ENCODE data around the gene ACE. TPM values are rescaled to one million over a fixed set of nuclear protein-coding genes. Genes with fewer than 3 reads are reported as not detected.
A peak's percentile ranks its signal among the peaks of the same experiment; 100 is the strongest.

ACE gene
- total RNA-seq, 1 donor from 2014 or later: 25.7 TPM

GRCh38 chr17:63474586-63475460, 2.0 kb upstream of the ACE start:
- DNase-seq (ENCODE audit: low read depth in 2 of 2): peak in 1 of 2 donors; percentile 74

- DNase-seq (ENCODE audit: low read depth in 2 of 2): no peak
These were observed 1.1 kb upstream of the ACE start for GRCh38 chr17:63475491-63476412.

GRCh38 chr17:63476459-63476853, 405 bp upstream of the ACE start:
- DNase-seq (ENCODE audit: low read depth in 2 of 2): peak in 1 of 2 donors; percentile 36

GRCh38 chr17:63477480-63478440, 899 bp downstream of the ACE start:
- DNase-seq (ENCODE audit: low read depth in 2 of 2): no peak

GRCh38 chr17:63478814-63479494, 2.1 kb downstream of the ACE start:
- peak; percentile 77 to 91 for DNase-seq (ENCODE audit: low read depth in 2 of 2)

GRCh38 chr17:63479495-63480184, 2.8 kb downstream of the ACE start:
- no peak for DNase-seq (ENCODE audit: low read depth in 2 of 2)

GRCh38 chr17:63480192-63480784, 3.4 kb downstream of the ACE start:
- DNase-seq (ENCODE audit: low read depth in 2 of 2): no peak

- DNase-seq (ENCODE audit: low read depth in 2 of 2): no peak
These were observed 4.1 kb downstream of the ACE start for GRCh38 chr17:63480826-63481487.

- no peak for DNase-seq (ENCODE audit: low read depth in 2 of 2)
These were observed 4.6 kb downstream of the ACE start for GRCh38 chr17:63481488-63481870.

- no peak for DNase-seq (ENCODE audit: low read depth in 2 of 2)
These were observed 5.6 kb downstream of the ACE start for GRCh38 chr17:63482509-63482908.

GRCh38 chr17:63483038-63483437, 6.2 kb downstream of the ACE start:
- DNase-seq (ENCODE audit: low read depth in 2 of 2): no peak

- no peak for DNase-seq (ENCODE audit: low read depth in 2 of 2)
These were observed 7.1 kb downstream of the ACE start for GRCh38 chr17:63483655-63484575.

GRCh38 chr17:63486317-63487013, 9.6 kb downstream of the ACE start:
- no peak for DNase-seq (ENCODE audit: low read depth in 2 of 2)

- DNase-seq (ENCODE audit: low read depth in 2 of 2): no peak
These were observed 10.1 kb downstream of the ACE start for GRCh38 chr17:63487014-63487339.

- no peak for DNase-seq (ENCODE audit: low read depth in 2 of 2)
These were observed 12.0 kb downstream of the ACE start for GRCh38 chr17:63488851-63489250.

- no peak for DNase-seq (ENCODE audit: low read depth in 2 of 2)
These were observed 12.4 kb downstream of the ACE start for GRCh38 chr17:63489291-63489690.

GRCh38 chr17:63490329-63490728, 13.5 kb downstream of the ACE start:
- no peak for DNase-seq (ENCODE audit: low read depth in 2 of 2)

Data from dermis microvascular lymphatic vessel endothelial cell (primary cell).